GDM1 (cell line): ENCODE results near the gene NOTCH2.
"Not testable (repeated sequence)": the region's sequence is repeated elsewhere in the genome, so short reads cannot be mapped to it uniquely, and the experiment has no call there.

ENCODE experiments used
- DNase-seq: peaks from one replicate; lab custom pipeline; 2025; lab: John Stamatoyannopoulos, UW

NOTCH2 gene

GRCh38 chr1:120069067-120069919, at the start of gene NOTCH2:
TSS of gene NOTCH2 (minus strand) at chr1:120069662. CDS start at chr1:120069406, 256 bp downstream.
- peak; percentile 69 for DNase-seq

GRCh38 chr1:120117371-120118177, 48.1 kb upstream of the NOTCH2 start:
- not testable (repeated sequence) for DNase-seq

GRCh38 chr1:120116094-120116493, 46.6 kb upstream of the NOTCH2 start:
- DNase-seq: not testable (repeated sequence)

GRCh38 chr1:120113134-120113533, 43.7 kb upstream of the NOTCH2 start:
- DNase-seq: not testable (repeated sequence)

- DNase-seq: not testable (repeated sequence)
These were observed 42.8 kb upstream of the NOTCH2 start for GRCh38 chr1:120112212-120112611.

GRCh38 chr1:120111771-120112170, 42.3 kb upstream of the NOTCH2 start:
- not testable (repeated sequence) for DNase-seq

GRCh38 chr1:120111008-120111407, 41.5 kb upstream of the NOTCH2 start:
- DNase-seq: not testable (repeated sequence)

- not testable (repeated sequence) for DNase-seq
These were observed 40.2 kb upstream of the NOTCH2 start for GRCh38 chr1:120109656-120110055.

- not testable (repeated sequence) for DNase-seq
These were observed 39.7 kb upstream of the NOTCH2 start for GRCh38 chr1:120109180-120109579.

GRCh38 chr1:120105288-120105687, 35.8 kb upstream of the NOTCH2 start:
- not testable (repeated sequence) for DNase-seq

GRCh38 chr1:120103768-120104167, 34.3 kb upstream of the NOTCH2 start:
- DNase-seq: not testable (repeated sequence)

- not testable (repeated sequence) for DNase-seq
These were observed 32.1 kb upstream of the NOTCH2 start for GRCh38 chr1:120101593-120101992.

- DNase-seq: not testable (repeated sequence)
These were observed 31.1 kb upstream of the NOTCH2 start for GRCh38 chr1:120100590-120100989.

GRCh38 chr1:120098986-120099759, 29.7 kb upstream of the NOTCH2 start:
- DNase-seq: not testable (repeated sequence)

GRCh38 chr1:120096981-120097545, 27.6 kb upstream of the NOTCH2 start:
- DNase-seq: not testable (repeated sequence)

- not testable (repeated sequence) for DNase-seq
These were observed 24.2 kb upstream of the NOTCH2 start for GRCh38 chr1:120093548-120094181.

GRCh38 chr1:120092232-120093218, 23.1 kb upstream of the NOTCH2 start:
- DNase-seq: not testable (repeated sequence)

- not testable (repeated sequence) for DNase-seq
These were observed 21.4 kb upstream of the NOTCH2 start for GRCh38 chr1:120090830-120091229.

- DNase-seq: not testable (repeated sequence)
These were observed 18.5 kb upstream of the NOTCH2 start for GRCh38 chr1:120087959-120088358.

GRCh38 chr1:120069920-120070214, 405 bp upstream of the NOTCH2 start:
- DNase-seq: not testable (repeated sequence)
